Activated naive CD4-positive, alpha-beta T cell treated with anti-CD3 and anti-CD28 coated beads for 36 hours (primary cell): ENCODE measurements around the gene EEF2K. TPM values are rescaled to one million over a fixed set of nuclear protein-coding genes. Genes with fewer than 3 reads are reported as not detected.
"Not testable (repeated sequence)": the region's sequence is repeated elsewhere in the genome, so short reads cannot be mapped to it uniquely, and the experiment has no call there.

Experiments
- CTCF ChIA-PET: fragments of 350-600 bp; sonication (Branson Sonifier 250); formaldehyde crosslinking; loops from one replicate; lab custom pipeline; 2021; ENCODE audit warnings: antibody characterized with exemption; lab: Charles Lee
- DNase-seq: peaks from one replicate; pipeline ENCODE4 v3.0.0-alpha.2; 2020
- H3K27ac Mint-ChIP-seq: one replicate; pipeline ENCODE4 v1.8.0; 2021; ENCODE audit warnings: mild to moderate bottlenecking, mixed read lengths
- H3K27me3 Mint-ChIP-seq: one replicate; pipeline ENCODE4 v1.8.0; 2021; ENCODE audit warnings: low read depth, mixed read lengths
- H3K36me3 Mint-ChIP-seq: one replicate; pipeline ENCODE4 v1.8.0; 2021; ENCODE audit warnings: low read depth, mixed read lengths
- H3K4me1 Mint-ChIP-seq: one replicate; pipeline ENCODE4 v1.8.0; 2021; ENCODE audit warnings: low read depth, mixed read lengths
- H3K4me3 Mint-ChIP-seq: one replicate; pipeline ENCODE4 v1.8.0; 2021; ENCODE audit warnings: mild to moderate bottlenecking, moderate library complexity, mixed read lengths
- H3K9me3 Mint-ChIP-seq: one replicate; pipeline ENCODE4 v1.8.0; 2021; ENCODE audit warnings: mixed read lengths
- intact Hi-C: fragments of 100-400 bp; cut with micrococcal nuclease; formaldehyde crosslinking; loops from one replicate; pipeline ENCODE4 v1.15.1; 2023
- total RNA-seq, 2 experiments: library from RNA; stranded (reverse); gene quantifications; one replicate each; pipeline ENCODE4 v1.2.3, GENCODE V29; 2021

Gene EEF2K
- total RNA-seq, 2 experiments from 2014 or later: 9.8 to 10.0 TPM

DNA sequence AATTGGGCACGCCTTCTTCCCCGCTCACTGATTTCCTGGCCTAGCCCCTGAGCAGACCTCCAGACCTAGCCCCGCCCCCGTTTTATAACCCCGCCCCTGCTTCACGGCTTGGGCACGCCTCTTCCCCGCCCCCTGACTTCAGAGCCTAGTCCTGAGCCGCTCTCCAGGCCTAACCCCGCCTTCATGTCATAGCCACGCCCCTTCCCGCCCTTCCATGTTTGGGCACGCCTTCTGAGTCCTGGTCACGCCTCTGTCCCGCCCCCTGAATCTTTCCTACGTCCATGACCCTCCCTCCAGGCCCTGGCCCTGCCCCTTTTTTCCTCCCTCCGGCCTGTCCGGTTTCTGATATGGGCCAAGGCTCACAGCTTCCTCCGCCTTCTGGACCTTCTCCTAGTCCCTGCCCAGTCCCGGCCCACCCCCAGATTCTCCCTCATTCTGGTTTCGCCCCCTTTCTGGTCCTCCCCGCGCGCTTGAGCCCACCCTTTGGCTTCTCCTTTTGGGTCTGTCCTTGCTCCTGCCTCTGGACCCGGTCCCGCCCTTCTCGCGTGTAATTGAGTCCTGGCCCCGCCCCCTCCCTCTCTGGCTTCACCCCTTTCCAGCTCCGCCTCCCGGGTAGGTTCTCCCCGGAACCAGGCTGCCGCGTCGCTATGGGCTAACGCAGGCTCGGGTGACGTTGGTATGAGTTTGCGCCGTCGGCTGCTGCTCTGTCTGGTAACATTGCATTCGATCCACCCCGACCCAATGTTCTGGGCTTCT, 15.1 kb upstream of the EEF2K start:
- intact Hi-C loops: loop anchor here (1.0 to 10.0 kb wide), 9 partner anchors 106 to 1449 kb away; partner anchors contain the start of genes DCUN1D3, LYRM1, METTL9 and POLR3E
- CTCF ChIA-PET: interaction anchor here (0.6 to 2.3 kb wide), 4 partner anchors 16 to 113 kb away, joined by 4 to 7 read pairs (median 5); partner anchors contain the start of gene EEF2K
- H3K9me3 Mint-ChIP-seq: no peaks in the 10 kb centered on the region
- DNase-seq: peak; percentile 99
- no peaks in the 10 kb centered on the region for H3K27me3 Mint-ChIP-seq
- H3K36me3 Mint-ChIP-seq: no peaks in the 10 kb centered on the region
- H3K4me3 Mint-ChIP-seq: peak overlapping the region; percentile 83
- peaks cover 60% of the 10 kb centered on the region for H3K4me1 Mint-ChIP-seq
- peak overlapping the region; percentile 98 for H3K27ac Mint-ChIP-seq

GRCh38 chr16:22191532-22192260, 14.4 kb upstream of the EEF2K start:
- Mint-ChIP-seq H3K36me3 (no peaks in the 10 kb centered on the region), H3K4me1 (peaks cover 61% of the 10 kb centered on the region), H3K27ac (peak overlapping the region; percentile 98), H3K4me3 (peak overlapping the region; percentile 83), H3K9me3 (no peaks in the 10 kb centered on the region), H3K27me3 (no peaks in the 10 kb centered on the region)
- CTCF ChIA-PET: interaction anchor here (0.6 to 2.3 kb wide), 5 partner anchors 15 to 114 kb away, joined by 3 to 7 read pairs (median 4); partner anchors contain the start of gene EEF2K
- intact Hi-C loops: loop anchor here (1.0 to 10.0 kb wide), 10 partner anchors 106 to 1449 kb away; partner anchors contain the start of genes CDR2, DCUN1D3, LYRM1 and METTL9
- DNase-seq: peak; percentile 54

GRCh38 chr16:22192261-22193062, 13.6 kb upstream of the EEF2K start:
- H3K9me3 Mint-ChIP-seq: no peaks in the 10 kb centered on the region
- no peaks in the 10 kb centered on the region for H3K27me3 Mint-ChIP-seq
- peak overlapping the region; percentile 98 for H3K27ac Mint-ChIP-seq
- H3K36me3 Mint-ChIP-seq: no peaks in the 10 kb centered on the region
- DNase-seq: peak; percentile 92
- intact Hi-C loops: loop anchor here (1.0 to 10.0 kb wide), 9 partner anchors 160 to 1450 kb away; partner anchors contain the start of genes CDR2, DCUN1D3, LYRM1 and METTL9
- H3K4me1 Mint-ChIP-seq: peaks cover 58% of the 10 kb centered on the region
- H3K4me3 Mint-ChIP-seq: peak overlapping the region; percentile 83
- CTCF ChIA-PET: interaction anchor here (1.4 to 2.3 kb wide), 4 partner anchors 14 to 115 kb away, joined by 3 to 7 read pairs (median 5); partner anchors contain the start of gene EEF2K

- H3K27me3 Mint-ChIP-seq: no peaks in the 10 kb centered on the region
- H3K27ac Mint-ChIP-seq: peak overlapping the region; percentile 98
- H3K36me3 Mint-ChIP-seq: no peaks in the 10 kb centered on the region
- H3K9me3 Mint-ChIP-seq: no peaks in the 10 kb centered on the region
- DNase-seq: peak; percentile 21
- CTCF ChIA-PET: interaction anchor here (1.4 to 2.3 kb wide), 3 partner anchors 14 to 115 kb away, joined by 3 to 7 read pairs (median 6); partner anchors contain the start of gene EEF2K
- intact Hi-C loops: loop anchor here (5.0 to 10.0 kb wide), 8 partner anchors 159 to 1451 kb away; partner anchors contain the start of genes DCUN1D3, LYRM1, METTL9 and THUMPD1
- H3K4me1 Mint-ChIP-seq: peaks cover 55% of the 10 kb centered on the region
- no peak overlapping the region for H3K4me3 Mint-ChIP-seq
Observed at GRCh38 chr16:22193063-22193411, 13.0 kb upstream of the EEF2K start.

DNA sequence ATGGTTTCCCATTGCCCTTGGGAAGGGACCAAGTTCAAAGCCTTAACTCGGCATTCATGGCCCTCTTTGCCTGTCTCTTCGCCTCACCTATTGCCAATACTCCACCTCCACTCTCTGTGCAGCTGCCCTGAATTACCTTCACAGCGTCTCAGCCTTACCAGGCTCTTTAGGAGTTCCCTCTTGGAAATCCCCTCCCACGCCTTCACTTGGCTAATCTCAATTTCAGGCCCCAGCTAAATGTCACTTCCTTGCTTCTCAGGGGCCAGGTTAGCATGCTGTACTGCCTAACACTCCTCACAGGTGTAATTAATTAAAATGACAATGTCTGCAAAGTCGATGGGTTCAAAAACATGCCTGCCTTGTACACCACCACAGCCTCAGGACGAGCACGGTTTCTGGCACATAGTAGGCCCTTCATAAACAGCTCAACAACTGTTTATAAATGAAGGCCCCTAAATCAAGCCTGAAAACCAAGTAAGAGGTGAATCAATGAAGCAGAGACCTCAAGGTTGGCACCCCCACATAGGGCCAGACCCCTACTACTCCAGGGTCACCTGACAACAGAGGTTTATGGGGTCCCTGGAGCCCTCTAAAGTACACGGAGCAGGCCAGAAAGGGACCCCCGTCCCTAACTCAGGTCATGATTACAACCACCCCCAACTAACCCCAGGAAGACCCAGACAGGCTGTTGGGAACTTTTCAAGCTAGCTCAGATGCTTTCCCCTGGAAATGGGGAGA, 11.2 kb upstream of the EEF2K start:
- Mint-ChIP-seq H3K4me3 (peak overlapping the region; percentile 80), H3K27ac (peak overlapping the region; percentile 88), H3K36me3 (no peaks in the 10 kb centered on the region), H3K4me1 (peaks cover 40% of the 10 kb centered on the region), H3K27me3 (no peaks in the 10 kb centered on the region), H3K9me3 (no peaks in the 10 kb centered on the region)
- peak; percentile 67 for DNase-seq
- CTCF ChIA-PET: interaction anchor here (0.7 to 2.2 kb wide), 5 partner anchors 9 to 117 kb away, joined by 3 to 16 read pairs (median 5); partner anchors contain the start of gene POLR3E
- intact Hi-C loops: loop anchor here (1.0 to 10.0 kb wide), 11 partner anchors 11 to 1453 kb away; partner anchors contain the start of genes DCUN1D3, EEF2K, LYRM1 and METTL9

- Mint-ChIP-seq H3K4me3 (peak overlapping the region; percentile 80), H3K27me3 (no peaks in the 10 kb centered on the region), H3K9me3 (no peaks in the 10 kb centered on the region), H3K27ac (peak overlapping the region; percentile 88), H3K4me1 (peaks cover 40% of the 10 kb centered on the region), H3K36me3 (no peaks in the 10 kb centered on the region)
- intact Hi-C loops: loop anchor here (1.0 to 10.0 kb wide), 5 partner anchors 11 to 1321 kb away; partner anchors contain the start of genes DCUN1D3, EEF2K, LYRM1 and POLR3E
- CTCF ChIA-PET: interaction anchor here (0.7 to 2.2 kb wide), 4 partner anchors 9 to 117 kb away, joined by 3 to 16 read pairs (median 6); partner anchors contain the start of gene POLR3E
- no peak for DNase-seq
Observed at GRCh38 chr16:22195445-22195694, 10.7 kb upstream of the EEF2K start.

DNA sequence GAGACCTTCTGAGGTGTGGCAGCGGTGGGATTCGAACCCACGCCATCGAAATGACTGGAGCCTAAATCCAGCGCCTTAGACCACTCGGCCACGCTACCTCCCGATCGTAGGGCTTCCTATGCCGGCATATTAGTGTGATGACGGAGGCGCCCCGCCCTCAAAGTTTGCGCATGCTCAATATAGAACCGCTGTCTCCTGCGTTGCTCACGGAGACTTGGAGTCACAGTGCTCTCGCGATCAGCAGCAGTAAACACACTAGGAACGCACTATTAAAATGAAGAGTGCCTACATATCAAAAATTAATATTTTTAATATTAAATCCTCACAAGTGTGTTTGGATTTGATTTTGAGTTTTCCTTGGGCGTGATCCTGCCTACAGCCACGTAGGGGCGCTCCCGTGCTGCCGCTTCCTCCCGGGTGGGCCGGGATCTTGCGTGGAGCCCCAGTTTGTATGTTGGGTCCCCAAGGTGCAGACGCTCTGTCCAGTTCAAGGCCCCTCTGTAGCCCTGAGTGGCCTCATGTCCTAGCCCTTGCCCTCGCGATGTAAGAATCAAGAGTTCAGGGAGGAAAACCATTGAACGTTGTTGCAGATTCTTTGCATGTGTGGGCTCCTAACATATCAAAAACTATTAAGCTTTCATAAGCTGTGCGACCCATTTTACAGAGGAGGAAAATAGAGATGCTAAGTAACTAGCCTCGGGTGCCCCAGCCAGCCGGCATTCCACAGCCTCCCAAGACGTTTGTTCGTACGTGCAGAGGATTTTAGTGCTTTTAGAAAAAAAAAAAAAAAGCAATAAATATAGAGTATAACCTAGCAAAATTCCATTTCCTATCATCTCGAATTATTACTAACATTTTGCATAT, 10.2 kb upstream of the EEF2K start:
- Mint-ChIP-seq H3K27me3 (no peaks in the 10 kb centered on the region), H3K4me1 (peaks cover 40% of the 10 kb centered on the region), H3K9me3 (no peaks in the 10 kb centered on the region), H3K27ac (peak overlapping the region; percentile 88), H3K4me3 (peak overlapping the region; percentile 80), H3K36me3 (no peaks in the 10 kb centered on the region)
- intact Hi-C loops: loop anchor here (1.0 to 10.0 kb wide), 5 partner anchors 10 to 1321 kb away; partner anchors contain the start of genes DCUN1D3, EEF2K, LYRM1 and POLR3E
- peak; percentile 93 for DNase-seq
- CTCF ChIA-PET: interaction anchor here (0.6 to 2.9 kb wide), 9 partner anchors 8 to 1085 kb away, joined by 3 to 20 read pairs (median 5); partner anchors contain the start of genes EEF2K, POLR3E and UQCRC2

DNA sequence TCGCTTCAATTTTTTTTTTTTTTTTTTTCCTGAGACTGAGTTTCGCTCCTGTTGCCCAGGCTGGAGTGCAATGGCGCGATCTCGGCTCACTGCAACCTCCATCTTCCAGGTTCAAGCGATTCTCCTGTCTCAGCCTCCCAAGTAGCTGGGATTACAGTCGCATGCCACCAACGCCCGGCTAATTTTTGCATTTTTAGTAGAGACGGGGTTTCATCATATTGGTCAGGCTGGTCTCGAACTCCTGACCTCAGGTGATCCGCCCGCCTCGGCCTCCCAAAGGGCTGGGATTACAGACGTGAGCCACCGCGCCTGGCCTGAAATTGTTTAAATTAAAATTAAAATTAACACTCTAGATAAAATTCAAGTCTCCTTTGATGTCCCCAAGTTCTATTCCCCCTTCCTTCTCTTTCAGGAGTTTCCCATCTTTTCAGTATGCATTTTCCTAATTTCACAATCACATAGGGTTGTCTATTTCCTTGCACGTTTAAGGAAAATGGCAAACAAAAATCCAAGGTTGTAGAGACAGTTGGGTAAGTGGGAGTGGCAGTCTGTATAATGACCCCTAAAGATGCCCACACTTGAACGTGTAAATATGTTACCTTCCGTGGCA, 9.4 kb upstream of the EEF2K start:
- H3K27ac Mint-ChIP-seq, H3K27me3 Mint-ChIP-seq, H3K9me3 Mint-ChIP-seq, H3K36me3 Mint-ChIP-seq: not testable (repeated sequence)
- Mint-ChIP-seq H3K4me3 (peak overlapping the region; percentile 80), H3K4me1 (peaks cover 40% of the 10 kb centered on the region)
- CTCF ChIA-PET: interaction anchor here (0.6 to 2.9 kb wide), 7 partner anchors 9 to 1085 kb away, joined by 3 to 20 read pairs (median 4); partner anchors contain the start of genes EEF2K, POLR3E and UQCRC2
- peak; percentile 30 for DNase-seq
- intact Hi-C loops: loop anchor here (10.0 kb wide), 2 partner anchors 1292 to 1322 kb away; partner anchors contain the start of genes DCUN1D3 and LYRM1

GRCh38 chr16:22198547-22199293, 7.4 kb upstream of the EEF2K start:
- CTCF ChIA-PET: interaction anchor here (0.8 to 2.9 kb wide), 4 partner anchors 99 to 183 kb away, joined by 3 to 20 read pairs (median 8); partner anchors contain the start of gene POLR3E
- H3K36me3 Mint-ChIP-seq: no peaks in the 10 kb centered on the region
- DNase-seq: no peak
- H3K9me3 Mint-ChIP-seq: no peaks in the 10 kb centered on the region
- H3K27me3 Mint-ChIP-seq: no peaks in the 10 kb centered on the region
- intact Hi-C loops: loop anchor here (10.0 kb wide), 2 partner anchors 1294 to 1324 kb away; partner anchors contain the start of genes DCUN1D3 and LYRM1
- no peak overlapping the region for H3K27ac Mint-ChIP-seq
- no peak overlapping the region for H3K4me3 Mint-ChIP-seq
- H3K4me1 Mint-ChIP-seq: peaks cover 26% of the 10 kb centered on the region
